GM12878 (cell line): ENCODE results near the gene C1orf198. TPM values are rescaled to one million over a fixed set of nuclear protein-coding genes. Genes with fewer than 3 reads are reported as not detected.

Experiments used
- ATAC-seq: fragments of 200-7000 bp; cut with Tn5 transposase; 3 replicates; pipeline ENCODE4 v1.9.1; 2020; ENCODE audit warnings: mild to moderate bottlenecking, moderate library complexity
- BruUV-seq: library from RNA; stranded (reverse); fragments of 400-500 nt; replicated peaks from 2 replicates; lab custom pipeline; 2021; lab: Mats Ljungman, UMichigan
- CTCF ChIA-PET: fragments of 300-600 bp; sonication (Branson Sonifier 250); formaldehyde crosslinking; extraction: SDS; loops from one replicate; lab custom pipeline; 2021; ENCODE audit warnings: inconsistent platforms; lab: Yijun Ruan, JAX
- POLR2A ChIA-PET: fragments of 350-600 bp; formaldehyde crosslinking; extraction: SDS; loops from one replicate; lab custom pipeline; 2021; ENCODE audit warnings: inconsistent platforms; lab: Charles Lee
- RAD21 ChIA-PET: fragments of 300-600 bp; sonication (Branson Sonifier 250); formaldehyde crosslinking; loops from one replicate; lab custom pipeline; 2023; ENCODE audit warnings: antibody characterized with exemption; ENCODE audit not compliant: unreplicated experiment; lab: Charles Lee
- SMC1A ChIA-PET: fragments of 300-600 bp; sonication (Branson Sonifier 250); formaldehyde crosslinking; loops from one replicate; lab custom pipeline; 2023; ENCODE audit not compliant: unreplicated experiment, uncharacterized antibody; lab: Charles Lee
- DNase-seq: peaks from one replicate; pipeline ENCODE4 v3.0.0-alpha.2; 2011; ENCODE audit warnings: low read depth, low spot score
- FAIRE-seq: peaks from 3 replicates; lab custom pipeline; 2011; peaks lifted over from hg19 to GRCh38; lab: Jason Lieb, UNC
- H2AFZ ChIP-seq: 2 replicates; pipeline ENCODE4 v1.6.0; 2011; ENCODE audit warnings: low read depth, low read length, control low read depth; ENCODE audit not compliant: control insufficient read depth
- H3K27ac ChIP-seq: 2 replicates; pipeline ENCODE4 v1.5.1; 2011; ENCODE audit warnings: control low read depth; ENCODE audit not compliant: control insufficient read depth, insufficient read depth
- H3K27me3 ChIP-seq, 2 experiments: replicated peaks in 1 of 2; 2 replicates each; pipeline versions ENCODE4 v1.6.0 to v1.6.1; 2011; ENCODE audit warnings: low read length in 1 of 2; ENCODE audit not compliant: control insufficient read depth in 2 of 2, insufficient read depth in 2 of 2
- H3K36me3 ChIP-seq, 2 experiments: 2 replicates each; pipeline ENCODE4 v1.5.1; 2011; ENCODE audit warnings: low read length in 1 of 2; ENCODE audit not compliant: control insufficient read depth in 2 of 2, insufficient read depth in 2 of 2
- H3K4me1 ChIP-seq: 2 replicates; pipeline ENCODE4 v1.6.1; 2011; ENCODE audit warnings: mild to moderate bottlenecking, low read length, moderate library complexity, mixed read lengths; ENCODE audit not compliant: control insufficient read depth, insufficient read depth
- H3K4me2 ChIP-seq: 2 replicates; pipeline ENCODE4 v1.6.0; 2011; ENCODE audit warnings: control low read depth; ENCODE audit not compliant: control insufficient read depth, insufficient read depth
- H3K4me3 ChIP-seq: fragments of 200-600 bp; sonication (generic); 2 replicates; pipeline ENCODE4 v1.5.1; 2016
- H3K79me2 ChIP-seq: 2 replicates; pipeline ENCODE4 v1.6.0; 2011; ENCODE audit warnings: low read length; ENCODE audit not compliant: control insufficient read depth, insufficient read depth
- H3K9ac ChIP-seq: 2 replicates; pipeline ENCODE4 v1.8.0; 2011; ENCODE audit warnings: low read length, control low read depth, mixed read lengths; ENCODE audit not compliant: control insufficient read depth, insufficient read depth
- H3K9me3 ChIP-seq: replicated peaks from 3 replicates; pipeline ENCODE4 v1.5.1; 2011; ENCODE audit warnings: mild to moderate bottlenecking, low read length; ENCODE audit not compliant: control insufficient read depth, insufficient read depth
- H4K20me1 ChIP-seq: 2 replicates; pipeline ENCODE4 v1.6.0; 2011; ENCODE audit not compliant: control insufficient read depth, insufficient read depth
- BCL11A ChIP-seq: IDR thresholded peaks from 2 replicates; pipeline ENCODE4 v1.6.1; 2011; ENCODE audit warnings: low read depth, low read length
- CTCF ChIP-seq, 3 experiments: IDR thresholded peaks in 2 of 3; conservative IDR thresholded peaks in 1 of 3; 2 replicates each; pipeline ENCODE4 v1.5.1; 2011; ENCODE audit warnings: low read depth in 3 of 3, low read length in 3 of 3, mild to moderate bottlenecking in 3 of 3, control low read depth in 2 of 3, moderate library complexity in 2 of 3, inconsistent platforms in 1 of 3, mixed read lengths in 1 of 3; ENCODE audit not compliant: control insufficient read depth in 2 of 3, insufficient read depth in 1 of 3; ENCODE audit errors: extremely low read depth in 1 of 3
- E2F8 ChIP-seq: fragments of 450-650 bp; IDR thresholded peaks from 2 replicates; pipeline ENCODE4 v1.6.1; 2018; ENCODE audit warnings: mild to moderate bottlenecking, low read depth, moderate library complexity; ENCODE audit not compliant: partially characterized antibody
- IKZF1 ChIP-seq: fragments of 450-650 bp; conservative IDR thresholded peaks from 2 replicates; pipeline ENCODE4 v1.6.1; 2017; ENCODE audit warnings: antibody characterized with exemption, mild to moderate bottlenecking
- KAT2A ChIP-seq: conservative IDR thresholded peaks from 2 replicates; pipeline ENCODE4 v1.6.1; 2011; ENCODE audit warnings: low read depth, low read length; ENCODE audit not compliant: control insufficient read depth
- KDM1A ChIP-seq: fragments of 200-600 bp; sonication (generic); IDR thresholded peaks from 2 replicates; pipeline ENCODE4 v1.6.1; 2016; ENCODE audit warnings: borderline replicate concordance
- NR2F1 ChIP-seq: fragments of 450-650 bp; conservative IDR thresholded peaks from 2 replicates; pipeline ENCODE4 v1.6.1; 2017; ENCODE audit warnings: mild to moderate bottlenecking
- PAX8 ChIP-seq: fragments of 450-650 bp; IDR thresholded peaks from 2 replicates; pipeline ENCODE4 v1.6.1; 2017; ENCODE audit warnings: mild to moderate bottlenecking, moderate library complexity
- PKNOX1 ChIP-seq: fragments of 450-650 bp; IDR thresholded peaks from 2 replicates; pipeline ENCODE4 v1.6.1; 2016; ENCODE audit warnings: mild to moderate bottlenecking
- TARDBP ChIP-seq: IDR thresholded peaks from 2 replicates; pipeline ENCODE4 v1.6.1; 2016; ENCODE audit warnings: borderline replicate concordance
- ZZZ3 ChIP-seq: IDR thresholded peaks from 2 replicates; pipeline ENCODE4 v1.6.1; 2011; ENCODE audit warnings: low read depth; ENCODE audit not compliant: control insufficient read depth, insufficient read length
- WGBS: methylation state at CpG from one replicate; pipeline ENCODE4 v1.1.6; 2016; ENCODE audit warnings: low lambda C conversion rate; ENCODE audit not compliant: insufficient replicate concordance, insufficient coverage; ENCODE audit errors: missing lambda C conversion rate; 5-methylcytosine and 5-hydroxymethylcytosine counted together
- in situ Hi-C: fragments of 300-500 bp; cut with MboI; formaldehyde crosslinking; loops from 9 replicates; pipeline ENCODE4 v1.14.3; 2018; ENCODE audit warnings: mixed read lengths
- intact Hi-C: fragments of 100-400 bp; cut with micrococcal nuclease; formaldehyde crosslinking; loops from one replicate; pipeline ENCODE4 v1.14.2; 2022; ENCODE audit not compliant: unreplicated experiment
- polyA plus RNA-seq, 11 experiments: library from polyadenylated mRNA; depleted of rRNA in 4 of 11; unstranded in 6 of 11; stranded (reverse) in 5 of 11; fragments of >200 nt; fragmentation: Nextera tagmentation in 4 of 11; fragmentation: Illumina TruSeq in 1 of 11; extraction: Ambion mirVana in 4 of 11; extraction: Trizol in 1 of 11; gene quantifications; 1 replicate in 1 of 11; 2 replicates in 10 of 11; pipeline versions ENCODE4 v1.2.1 to v1.2.3, GENCODE V29; 2011 to 2016; ENCODE audit warnings: inconsistent platforms in 2 of 11, missing spikeins in 2 of 11, low read depth in 1 of 11
- total RNA-seq, 4 experiments: library from RNA; depleted of rRNA in 3 of 4; stranded (reverse); fragments of >200 nt in 3 of 4; fragmentation: Illumina TruSeq in 1 of 4; extraction: Trizol in 1 of 4; gene quantifications; 2 replicates each; pipeline versions ENCODE4 v1.2.1 to v1.2.3, GENCODE V29; 2013 to 2021

The C1orf198 gene
- total and polyA plus RNA-seq, 10 of the 15 experiments (the other 5 are each of a cell fraction or from before 2014, with no cell fraction given): 0.16 to 2.8 (median 1.1) TPM

- POLR2A ChIA-PET: no interaction called here
- CTCF ChIA-PET: no interaction called here
- H3K9me3 ChIP-seq: no peaks in the 10 kb centered on the region
- no peaks in the 10 kb centered on the region for H3K79me2 ChIP-seq
- in situ Hi-C loops: no loop called here
- DNase-seq: no peak
- RAD21 ChIA-PET: no interaction called here
- H3K4me1 ChIP-seq: no peaks in the 10 kb centered on the region
- H3K9ac ChIP-seq: no peak overlapping the region
- ATAC-seq: no peak
- no peak overlapping the region for H2AFZ ChIP-seq
- 93% methylated on average over 5 of the region's 5 CpGs for WGBS
- SMC1A ChIA-PET: interaction anchor here (0.7 kb wide), 1 partner anchor 334 kb away, joined by 3 read pairs; no protein-coding TSS in a partner anchor
- intact Hi-C loops: no loop called here
- H3K4me2 ChIP-seq: no peak overlapping the region
- no peak for FAIRE-seq
- no peak overlapping the region for H3K4me3 ChIP-seq
- TF ChIP-seq TARDBP: no peak
- no peaks in the 10 kb centered on the region for H3K27me3 ChIP-seq
- H3K27ac ChIP-seq: no peak overlapping the region
- peaks cover 0 to 5% of the 10 kb centered on the region in 2 experiments; a peak in 1 of 4 replicates for H3K36me3 ChIP-seq
- no TSS peak for BruUV-seq
- no peaks in the 10 kb centered on the region for H4K20me1 ChIP-seq
Observed at GRCh38 chr1:230899841-230900251, 31.5 kb upstream of the C1orf198 start.

- no peaks in the 10 kb centered on the region for H3K27me3 ChIP-seq
- no peak overlapping the region for H3K27ac ChIP-seq
- intact Hi-C loops (no loop called here), in situ Hi-C loops (no loop called here)
- POLR2A ChIA-PET: no interaction called here
- no peak overlapping the region for H3K9ac ChIP-seq
- H3K79me2 ChIP-seq: no peaks in the 10 kb centered on the region
- CTCF ChIA-PET: no interaction called here
- H3K4me1 ChIP-seq: no peaks in the 10 kb centered on the region
- no peak for FAIRE-seq
- H3K4me3 ChIP-seq: no peak overlapping the region
- RAD21 ChIA-PET: no interaction called here
- SMC1A ChIA-PET: no interaction called here
- WGBS: 76% methylated on average over 8 of the region's 8 CpGs
- no peaks in the 10 kb centered on the region for H4K20me1 ChIP-seq
- no peak for DNase-seq
- H3K9me3 ChIP-seq: no peaks in the 10 kb centered on the region
- BruUV-seq: no TSS peak
- H2AFZ ChIP-seq: no peak overlapping the region
- no peak overlapping the region for H3K4me2 ChIP-seq
- H3K36me3 ChIP-seq: peaks cover 0 to 3% of the 10 kb centered on the region in 2 experiments; a peak in 1 of 4 replicates
- no peak for ATAC-seq
- TF ChIP-seq KDM1A (no peak), IKZF1 (no peak), E2F8 (no peak), PAX8 (no peak), NR2F1 (no peak), KAT2A (no peak), ZZZ3 (no peak), PKNOX1 (no peak), BCL11A (no peak), CTCF (IDR thresholded peaks at IDR 0.05 in 2 of 3, conservative IDR thresholded peaks at IDR 0.05 in 1 of 3; ENCODE audit: control insufficient read depth in 2 of 3, extremely low read depth in 1 of 3, insufficient read depth in 1 of 3, low read depth in 3 of 3, low read length in 3 of 3) (no peak)
Observed at GRCh38 chr1:230898748-230899147, 30.4 kb upstream of the C1orf198 start.
